ENCODE results near the gene TP53. TPM values are rescaled to one million over a fixed set of nuclear protein-coding genes. Genes with fewer than 3 reads are reported as not detected.

The TP53 gene
- total and polyA plus RNA-seq, 9 of the 15 experiments (the other 6 are each of a cell fraction or from before 2014, with no cell fraction given), result 2.8 to 14.0 (median 7.1) TPM

DNA sequence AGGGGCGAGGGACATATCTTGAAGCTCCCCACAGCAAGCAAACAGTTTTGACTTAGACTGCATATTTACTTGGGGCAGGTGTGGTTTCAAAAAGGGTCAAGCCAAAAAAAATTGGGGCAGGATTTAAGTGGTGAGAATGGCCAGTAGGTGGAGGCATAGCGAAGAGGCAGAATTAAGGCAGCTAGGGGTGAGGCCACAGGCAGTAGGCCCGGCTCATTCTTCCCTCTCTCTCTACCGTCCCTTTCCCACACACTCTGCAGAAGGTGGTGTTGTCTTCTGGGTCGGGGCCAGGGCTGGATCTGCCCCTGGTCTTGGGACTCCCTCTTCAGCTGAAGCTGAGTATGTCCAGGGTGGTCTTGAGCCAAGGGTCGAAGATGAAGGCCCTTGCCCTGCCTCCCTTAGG, 54.8 kb downstream of the TP53 start (continued):
- TF ChIP-seq PRDM10 (IDR thresholded peaks at IDR 0.05; ENCODE audit: partially characterized antibody) (no peak), MECOM (CRISPR knock-in tag; IDR thresholded peaks at IDR 0.05) (no peak), FOXK2 (conservative IDR thresholded peaks at IDR 0.05 in 1 of 2, IDR thresholded peaks at IDR 0.05 in 1 of 2; ENCODE audit: low read depth in 2 of 2) (0 out of 4 replicates have a peak, but pooled peaks of 1 of the 2 experiments have one; percentile 21), SMARCB1 (IDR thresholded peaks at IDR 0.05; ENCODE audit: insufficient read length, low read depth) (no peak), KLF1 (tag; IDR thresholded peaks at IDR 0.05) (no peak), BCOR (IDR thresholded peaks at IDR 0.05) (no peak), CBX5 (IDR thresholded peaks at IDR 0.05; ENCODE audit: borderline replicate concordance, low read depth) (no peak), CREB3 (tag; conservative IDR thresholded peaks at IDR 0.05; ENCODE audit: low read depth) (no peak), ZEB2 (IDR thresholded peaks at IDR 0.05) (0 out of 2 replicates have a peak, but pooled peaks have one; percentile 15)
- TF ChIP-seq, protein P1, sequence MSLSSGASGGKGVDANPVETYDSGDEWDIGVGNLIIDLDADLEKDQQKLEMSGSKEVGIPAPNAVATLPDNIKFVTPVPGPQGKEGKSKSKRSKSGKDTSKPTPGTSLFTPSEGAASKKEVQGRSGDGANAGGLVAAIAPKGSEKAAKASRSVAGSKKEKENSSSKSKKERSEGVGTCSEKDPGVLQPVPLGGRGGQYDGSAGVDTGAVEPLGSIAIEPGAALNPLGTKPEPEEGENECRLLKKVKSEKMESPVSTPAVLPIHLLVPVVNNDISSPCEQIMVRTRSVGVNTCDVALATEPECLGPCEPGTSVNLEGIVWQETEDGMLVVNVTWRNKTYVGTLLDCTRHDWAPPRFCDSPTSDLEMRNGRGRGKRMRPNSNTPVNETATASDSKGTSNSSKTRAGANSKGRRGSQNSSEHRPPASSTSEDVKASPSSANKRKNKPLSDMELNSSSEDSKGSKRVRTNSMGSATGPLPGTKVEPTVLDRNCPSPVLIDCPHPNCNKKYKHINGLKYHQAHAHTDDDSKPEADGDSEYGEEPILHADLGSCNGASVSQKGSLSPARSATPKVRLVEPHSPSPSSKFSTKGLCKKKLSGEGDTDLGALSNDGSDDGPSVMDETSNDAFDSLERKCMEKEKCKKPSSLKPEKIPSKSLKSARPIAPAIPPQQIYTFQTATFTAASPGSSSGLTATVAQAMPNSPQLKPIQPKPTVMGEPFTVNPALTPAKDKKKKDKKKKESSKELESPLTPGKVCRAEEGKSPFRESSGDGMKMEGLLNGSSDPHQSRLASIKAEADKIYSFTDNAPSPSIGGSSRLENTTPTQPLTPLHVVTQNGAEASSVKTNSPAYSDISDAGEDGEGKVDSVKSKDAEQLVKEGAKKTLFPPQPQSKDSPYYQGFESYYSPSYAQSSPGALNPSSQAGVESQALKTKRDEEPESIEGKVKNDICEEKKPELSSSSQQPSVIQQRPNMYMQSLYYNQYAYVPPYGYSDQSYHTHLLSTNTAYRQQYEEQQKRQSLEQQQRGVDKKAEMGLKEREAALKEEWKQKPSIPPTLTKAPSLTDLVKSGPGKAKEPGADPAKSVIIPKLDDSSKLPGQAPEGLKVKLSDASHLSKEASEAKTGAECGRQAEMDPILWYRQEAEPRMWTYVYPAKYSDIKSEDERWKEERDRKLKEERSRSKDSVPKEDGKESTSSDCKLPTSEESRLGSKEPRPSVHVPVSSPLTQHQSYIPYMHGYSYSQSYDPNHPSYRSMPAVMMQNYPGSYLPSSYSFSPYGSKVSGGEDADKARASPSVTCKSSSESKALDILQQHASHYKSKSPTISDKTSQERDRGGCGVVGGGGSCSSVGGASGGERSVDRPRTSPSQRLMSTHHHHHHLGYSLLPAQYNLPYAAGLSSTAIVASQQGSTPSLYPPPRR (CRISPR knock-in tag; IDR thresholded peaks at IDR 0.05; ENCODE audit: borderline replicate concordance), result no peak
- TF ChIP-seq, protein P2, sequence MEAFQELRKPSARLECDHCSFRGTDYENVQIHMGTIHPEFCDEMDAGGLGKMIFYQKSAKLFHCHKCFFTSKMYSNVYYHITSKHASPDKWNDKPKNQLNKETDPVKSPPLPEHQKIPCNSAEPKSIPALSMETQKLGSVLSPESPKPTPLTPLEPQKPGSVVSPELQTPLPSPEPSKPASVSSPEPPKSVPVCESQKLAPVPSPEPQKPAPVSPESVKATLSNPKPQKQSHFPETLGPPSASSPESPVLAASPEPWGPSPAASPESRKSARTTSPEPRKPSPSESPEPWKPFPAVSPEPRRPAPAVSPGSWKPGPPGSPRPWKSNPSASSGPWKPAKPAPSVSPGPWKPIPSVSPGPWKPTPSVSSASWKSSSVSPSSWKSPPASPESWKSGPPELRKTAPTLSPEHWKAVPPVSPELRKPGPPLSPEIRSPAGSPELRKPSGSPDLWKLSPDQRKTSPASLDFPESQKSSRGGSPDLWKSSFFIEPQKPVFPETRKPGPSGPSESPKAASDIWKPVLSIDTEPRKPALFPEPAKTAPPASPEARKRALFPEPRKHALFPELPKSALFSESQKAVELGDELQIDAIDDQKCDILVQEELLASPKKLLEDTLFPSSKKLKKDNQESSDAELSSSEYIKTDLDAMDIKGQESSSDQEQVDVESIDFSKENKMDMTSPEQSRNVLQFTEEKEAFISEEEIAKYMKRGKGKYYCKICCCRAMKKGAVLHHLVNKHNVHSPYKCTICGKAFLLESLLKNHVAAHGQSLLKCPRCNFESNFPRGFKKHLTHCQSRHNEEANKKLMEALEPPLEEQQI (IDR thresholded peaks at IDR 0.05), result no peak
- TF ChIP-seq, protein P3, sequence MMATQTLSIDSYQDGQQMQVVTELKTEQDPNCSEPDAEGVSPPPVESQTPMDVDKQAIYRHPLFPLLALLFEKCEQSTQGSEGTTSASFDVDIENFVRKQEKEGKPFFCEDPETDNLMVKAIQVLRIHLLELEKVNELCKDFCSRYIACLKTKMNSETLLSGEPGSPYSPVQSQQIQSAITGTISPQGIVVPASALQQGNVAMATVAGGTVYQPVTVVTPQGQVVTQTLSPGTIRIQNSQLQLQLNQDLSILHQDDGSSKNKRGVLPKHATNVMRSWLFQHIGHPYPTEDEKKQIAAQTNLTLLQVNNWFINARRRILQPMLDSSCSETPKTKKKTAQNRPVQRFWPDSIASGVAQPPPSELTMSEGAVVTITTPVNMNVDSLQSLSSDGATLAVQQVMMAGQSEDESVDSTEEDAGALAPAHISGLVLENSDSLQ (IDR thresholded peaks at IDR 0.05), result no peak
- TF ChIP-seq, protein P4, sequence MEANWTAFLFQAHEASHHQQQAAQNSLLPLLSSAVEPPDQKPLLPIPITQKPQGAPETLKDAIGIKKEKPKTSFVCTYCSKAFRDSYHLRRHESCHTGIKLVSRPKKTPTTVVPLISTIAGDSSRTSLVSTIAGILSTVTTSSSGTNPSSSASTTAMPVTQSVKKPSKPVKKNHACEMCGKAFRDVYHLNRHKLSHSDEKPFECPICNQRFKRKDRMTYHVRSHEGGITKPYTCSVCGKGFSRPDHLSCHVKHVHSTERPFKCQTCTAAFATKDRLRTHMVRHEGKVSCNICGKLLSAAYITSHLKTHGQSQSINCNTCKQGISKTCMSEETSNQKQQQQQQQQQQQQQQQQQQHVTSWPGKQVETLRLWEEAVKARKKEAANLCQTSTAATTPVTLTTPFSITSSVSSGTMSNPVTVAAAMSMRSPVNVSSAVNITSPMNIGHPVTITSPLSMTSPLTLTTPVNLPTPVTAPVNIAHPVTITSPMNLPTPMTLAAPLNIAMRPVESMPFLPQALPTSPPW (CRISPR knock-in tag; IDR thresholded peaks at IDR 0.05), result no peak
